GM12878 (cell line): ENCODE measurements around the gene WWC2.

ENCODE experiments used
- ZSCAN29 ChIP-seq: fragments of 450-650 bp; IDR thresholded peaks from 2 replicates; pipeline ENCODE4 v1.6.1; 2017; ENCODE audit warnings: mild to moderate bottlenecking, moderate library complexity
- TF ChIP-seq, protein P1 (sequence below): IDR thresholded peaks from 2 replicates; pipeline ENCODE4 v1.6.1; 2011; ENCODE audit warnings: low read depth, mild to moderate bottlenecking, low read length, moderate library complexity, borderline replicate concordance; ENCODE audit errors: extremely low read depth

DNA sequence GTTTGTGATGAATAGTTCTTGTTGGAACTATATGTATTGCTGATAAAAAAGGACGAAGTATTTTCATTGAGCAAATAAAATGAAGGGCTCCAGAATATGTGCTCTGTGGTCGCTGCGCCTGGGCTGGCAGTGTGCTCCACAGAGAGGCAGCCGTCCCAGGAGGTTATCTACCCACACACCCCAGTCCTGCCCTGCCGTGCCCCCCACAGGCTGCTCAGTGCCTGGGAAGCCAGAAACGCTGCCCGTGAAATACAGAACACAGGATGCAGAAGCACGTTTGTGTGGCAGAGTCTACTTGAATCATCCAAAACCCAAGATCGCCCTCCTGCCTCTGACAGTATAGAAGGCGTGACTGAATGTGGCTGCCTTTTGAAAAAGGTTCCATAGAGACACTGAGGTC is 219.6 kb downstream of the WWC2 start:
- TF ChIP-seq, protein P1, sequence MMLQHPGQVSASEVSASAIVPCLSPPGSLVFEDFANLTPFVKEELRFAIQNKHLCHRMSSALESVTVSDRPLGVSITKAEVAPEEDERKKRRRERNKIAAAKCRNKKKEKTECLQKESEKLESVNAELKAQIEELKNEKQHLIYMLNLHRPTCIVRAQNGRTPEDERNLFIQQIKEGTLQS = no peak
- no peak for TF ChIP-seq ZSCAN29
